NCI-H526 treated with DMSO at 0.1 percent for 48 hours (cell line): ENCODE data around the gene THRA.

Experiments used
- DNase-seq: peaks from one replicate; lab custom pipeline; 2025; lab: John Stamatoyannopoulos, UW

The THRA gene

DNA sequence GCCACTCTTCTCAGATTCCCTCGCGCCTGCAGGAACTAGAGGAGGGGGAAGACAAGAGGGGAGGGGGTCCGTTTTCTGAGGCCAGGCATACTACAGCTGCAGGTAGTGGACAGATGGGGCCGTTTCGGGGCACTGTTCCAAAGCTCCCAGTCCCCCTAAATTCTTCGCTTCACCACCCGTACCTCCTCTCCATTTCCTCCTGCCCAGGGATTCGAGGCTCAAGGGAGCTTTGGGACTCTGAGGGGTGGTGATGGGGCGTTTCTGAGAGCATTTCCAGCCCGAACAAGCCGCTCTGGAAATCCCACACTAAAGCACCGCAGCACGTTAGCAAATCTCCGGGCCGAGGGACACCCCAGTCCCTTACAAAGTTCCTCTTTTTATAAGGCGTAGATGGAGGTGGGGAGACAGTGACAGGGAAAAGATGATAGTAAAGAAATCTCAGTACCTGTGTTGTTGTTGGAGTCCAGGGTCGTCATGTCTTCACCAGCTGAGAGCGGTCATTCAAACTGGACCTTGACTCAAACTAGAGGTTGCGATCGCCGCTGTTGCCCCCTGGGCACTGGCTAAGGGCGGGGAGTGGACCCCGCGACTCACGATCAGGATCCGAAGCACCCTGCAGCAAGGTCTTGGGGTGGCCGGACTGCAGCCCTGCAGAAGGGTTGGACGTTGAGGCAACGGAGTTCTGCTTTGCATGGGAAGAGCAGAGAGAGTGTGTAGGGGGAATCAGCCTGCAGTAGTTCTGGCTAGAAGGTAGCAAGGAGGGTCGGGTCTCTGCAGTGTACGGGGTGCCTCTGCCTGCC, 37.1 kb downstream of the THRA start:
- DNase-seq, result no peak

GRCh38 chr17:40100419-40100668, 37.6 kb downstream of the THRA start, which contains the start of gene NR1D1:
Gene NR1D1 (minus strand): TSS chr17:40100589. CDS start chr17:40100094, 495 bp downstream.
- DNase-seq, result no peak

GRCh38 chr17:40100669-40101366, 38.1 kb downstream of the THRA start:
- DNase-seq, result peak; percentile 89

- no peak for DNase-seq
These were observed 38.8 kb downstream of the THRA start for GRCh38 chr17:40101367-40102210.

GRCh38 chr17:40103071-40103661, 40.4 kb downstream of the THRA start:
- no peak for DNase-seq

DNA sequence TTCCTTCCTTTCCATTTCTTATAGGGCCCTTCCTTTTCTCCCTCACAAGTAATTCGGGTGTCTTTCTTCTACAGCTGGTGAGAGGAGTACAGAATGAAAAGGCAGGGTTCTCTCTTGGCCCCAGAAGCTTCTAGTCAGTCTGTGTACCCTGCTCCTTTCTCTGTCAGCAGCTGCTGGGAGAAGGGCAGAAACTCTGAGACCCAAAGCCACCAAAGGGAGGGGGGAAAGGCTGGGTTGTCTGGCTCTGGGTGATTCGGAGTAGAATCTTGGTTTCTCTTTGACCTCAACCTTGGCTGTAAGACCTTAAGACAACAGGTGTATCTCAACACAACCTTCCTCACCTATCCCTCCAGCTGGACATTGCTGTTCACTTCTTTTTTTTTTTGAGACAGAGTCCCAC, 40.9 kb downstream of the THRA start:
- no peak for DNase-seq

GRCh38 chr17:40104594-40105486, 42.1 kb downstream of the THRA start:
- no peak for DNase-seq

GRCh38 chr17:40105861-40106759, 43.3 kb downstream of the THRA start:
- DNase-seq, result no peak

DNA sequence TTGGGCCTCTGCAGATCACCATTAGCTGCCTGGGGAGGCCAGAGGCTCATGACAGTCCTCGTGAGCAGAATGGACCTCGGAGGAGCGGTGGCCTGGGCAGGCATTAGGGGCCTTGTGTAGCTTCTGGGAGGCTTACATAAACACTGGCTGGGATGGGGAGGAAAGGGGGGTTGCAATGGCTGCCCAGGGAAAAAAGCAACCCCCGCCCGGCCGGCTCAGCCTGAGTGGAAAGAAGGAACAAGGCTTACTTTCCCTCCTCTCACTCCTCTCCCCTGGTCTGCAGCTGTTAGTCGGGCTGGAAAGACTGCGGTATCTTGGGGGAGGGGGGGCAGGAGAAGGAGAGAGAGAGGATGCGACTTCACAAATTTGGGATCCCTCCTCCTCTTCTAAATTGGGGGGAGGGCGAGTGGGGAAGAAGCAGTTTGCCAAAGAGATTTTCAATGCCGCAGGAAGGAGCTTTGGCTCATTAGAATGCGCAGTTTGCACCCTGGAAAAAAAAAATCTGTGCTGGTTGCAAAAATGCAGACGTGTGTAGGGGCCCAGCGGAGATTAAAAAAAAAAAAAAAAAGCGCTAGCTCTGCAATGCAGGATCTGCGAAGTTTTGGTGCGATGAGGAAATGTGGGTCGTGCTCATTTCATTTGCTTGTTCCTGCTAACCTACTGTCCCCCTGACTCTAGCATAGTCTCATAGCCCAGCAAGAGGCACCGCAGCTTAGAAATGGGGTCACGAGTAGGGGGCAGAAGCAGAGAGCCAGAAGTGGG, 44.2 kb downstream of the THRA start:
- no peak for DNase-seq

GRCh38 chr17:40107522-40108174, 44.9 kb downstream of the THRA start:
- no peak for DNase-seq

- DNase-seq, result no peak
These were observed 46.4 kb downstream of the THRA start for GRCh38 chr17:40108970-40109824.

DNA sequence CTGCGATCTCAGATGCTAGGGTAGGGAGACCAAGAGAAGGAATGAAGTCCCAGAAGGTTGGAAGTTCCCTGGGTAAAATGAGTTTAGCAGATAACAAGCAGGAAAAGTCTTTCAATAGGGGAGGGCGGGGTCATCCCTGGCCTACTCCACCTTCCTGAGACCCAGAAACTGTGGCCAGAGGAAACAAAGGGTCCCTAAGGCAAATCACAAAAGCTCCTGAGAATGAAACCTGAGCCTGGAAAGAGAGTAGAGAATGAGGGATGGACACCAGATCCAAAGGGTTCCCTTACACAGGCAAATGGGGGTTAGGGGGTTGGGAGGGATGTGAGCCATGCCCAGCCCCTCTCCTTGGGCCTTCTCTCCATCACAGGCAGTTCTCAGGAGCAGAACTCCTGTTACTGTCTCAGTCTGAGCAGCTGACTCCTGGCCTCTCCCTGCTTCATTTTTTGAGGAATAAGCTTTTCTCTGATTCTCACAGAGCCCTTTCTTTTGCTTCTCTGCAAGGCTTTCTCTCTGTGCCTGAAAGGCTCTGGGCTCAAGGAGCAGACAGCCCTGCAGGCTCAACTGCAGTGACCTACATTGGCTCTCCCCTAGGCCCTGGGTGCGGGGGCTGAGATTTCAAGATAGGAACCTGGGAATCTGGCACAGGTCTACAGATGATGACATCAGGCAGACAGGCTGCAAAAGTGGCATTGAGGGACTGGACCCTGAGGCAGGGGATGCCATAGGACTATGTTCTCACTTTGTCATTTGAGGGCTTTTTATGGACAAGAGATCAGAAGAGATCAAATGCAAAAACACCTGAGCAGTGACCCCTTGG, 47.5 kb downstream of the THRA start:
- no peak for DNase-seq

- DNase-seq, result peak; percentile 77
These were observed 48.7 kb downstream of the THRA start for GRCh38 chr17:40111221-40112128.

DNA sequence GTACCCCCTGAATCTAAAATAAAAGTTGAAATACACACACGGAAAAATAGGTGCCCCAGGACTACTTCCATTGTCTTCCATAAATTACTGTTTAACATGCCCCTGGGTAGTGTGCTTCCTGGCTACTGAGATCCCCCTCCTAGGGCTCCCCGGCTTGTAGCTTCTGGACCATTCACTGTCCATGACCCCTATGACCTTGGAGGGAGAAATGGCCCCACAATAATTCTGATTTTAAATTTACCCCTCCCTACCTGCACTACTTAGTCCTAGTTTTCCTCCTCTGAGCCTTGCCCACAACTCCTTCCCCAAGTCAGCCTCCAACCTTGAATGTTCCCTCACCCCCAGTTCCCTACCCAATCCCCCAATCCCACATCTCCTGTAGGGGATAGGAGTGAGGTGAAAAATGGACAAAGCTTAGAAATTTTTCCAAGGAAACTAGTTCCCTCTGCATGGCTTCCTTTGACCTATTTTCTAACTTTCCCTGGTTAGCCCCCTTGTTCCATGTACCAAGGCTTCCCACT, 49.5 kb downstream of the THRA start:
- no peak for DNase-seq

DNA sequence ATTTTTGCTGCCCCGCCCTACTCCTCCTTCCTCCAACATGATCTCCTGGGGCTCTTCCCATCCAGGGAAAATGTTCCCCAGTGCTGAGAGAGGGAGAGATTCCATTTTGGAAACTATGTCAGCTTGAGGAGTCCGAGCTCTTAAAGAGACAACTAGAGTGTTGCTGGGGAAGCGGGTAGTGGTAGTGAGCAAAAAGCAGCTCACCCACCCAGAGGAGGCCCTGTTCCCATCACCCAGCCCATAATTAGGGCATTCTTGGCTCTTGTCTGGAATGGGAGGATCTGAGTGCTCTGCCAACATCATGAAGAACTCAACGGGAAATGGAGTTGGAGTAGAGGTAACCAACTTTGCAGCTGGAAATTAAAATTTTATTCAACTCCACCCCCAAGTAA, 49.9 kb downstream of the THRA start:
- DNase-seq, result no peak
